A549 (cell line): Measurements from ENCODE around the gene THAP7. TPM values are rescaled to one million over a fixed set of nuclear protein-coding genes. Genes with fewer than 3 reads are reported as not detected.

Source experiments
- ATAC-seq, 2 experiments: fragments of 200-7000 bp in 1 of 2; fragments of >200 bp in 1 of 2; cut with Nextera tagmentation in 1 of 2; cut with Tn5 transposase in 1 of 2; 3 replicates each; pipeline versions ENCODE4 v1.8.0 to v1.9.1; 2018 to 2020; ENCODE audit warnings: mild to moderate bottlenecking in 1 of 2, moderate library complexity in 1 of 2
- CTCF ChIA-PET: fragments of 300-600 bp; sonication (Branson Sonifier 250); formaldehyde crosslinking; extraction: SDS; loops from one replicate; lab custom pipeline; 2021; ENCODE audit warnings: antibody characterized with exemption, inconsistent platforms; lab: Yijun Ruan, JAX
- POLR2A ChIA-PET: fragments of 350-600 bp; formaldehyde crosslinking; extraction: SDS; loops from one replicate; lab custom pipeline; 2021; ENCODE audit warnings: antibody characterized with exemption, inconsistent platforms; lab: Yijun Ruan, JAX
- DNase-seq, 2 experiments: peaks; one replicate each; pipeline versions ENCODE4 v3.0.0 to v3.0.0-alpha.2; 2011 to 2016; ENCODE audit warnings: low read depth in 1 of 2, low spot score in 1 of 2
- FAIRE-seq: peaks from 2 replicates; lab custom pipeline; 2011; peaks lifted over from hg19 to GRCh38; lab: Jason Lieb, UNC
- H3K27ac ChIP-seq, 2 experiments: fragments of >200 bp; sonication (Bioruptor Twin); formaldehyde crosslinking; 3 replicates each; pipeline ENCODE4 v1.5.1; 2016 to 2017
- H3K4me1 ChIP-seq: fragments of >200 bp; sonication (Bioruptor Twin); formaldehyde crosslinking; 3 replicates; pipeline ENCODE4 v1.6.1; 2016
- H3K4me2 ChIP-seq: fragments of >200 bp; sonication (Bioruptor Twin); formaldehyde crosslinking; 3 replicates; pipeline ENCODE4 v1.6.1; 2016
- H3K4me3 ChIP-seq: fragments of >200 bp; sonication (Bioruptor Twin); formaldehyde crosslinking; 3 replicates; pipeline ENCODE4 v1.5.1; 2016
- H3K9me3 ChIP-seq: fragments of >200 bp; sonication (Bioruptor Twin); formaldehyde crosslinking; 3 replicates; pipeline ENCODE4 v1.6.1; 2016
- BHLHE40 ChIP-seq: IDR thresholded peaks from 2 replicates; pipeline ENCODE4 v1.6.1; 2012; ENCODE audit warnings: low read depth, low read length, inconsistent platforms
- FOSB ChIP-seq: fragments of 250-450 bp; sonication (Bioruptor Pico); IDR thresholded peaks from 2 replicates; pipeline ENCODE4 v1.5.0; 2020; ENCODE audit warnings: mild to moderate bottlenecking, moderate library complexity
- MAZ ChIP-seq: fragments of 150-350 bp; IDR thresholded peaks from 2 replicates; pipeline ENCODE4 v1.6.1; 2014; ENCODE audit warnings: antibody characterized with exemption, low read depth, low read length, borderline replicate concordance
- POLR2A ChIP-seq: IDR thresholded peaks from 2 replicates; pipeline ENCODE4 v1.6.1; 2012; ENCODE audit warnings: mild to moderate bottlenecking, low read length
- POLR2AphosphoS2 ChIP-seq: conservative IDR thresholded peaks from 2 replicates; pipeline ENCODE4 v1.6.1; 2012; ENCODE audit warnings: low read length, improper control_type of control experiment, inconsistent platforms
- RAD21 ChIP-seq, 2 experiments: fragments of >200 bp in 1 of 2; sonication (Bioruptor Twin) in 1 of 2; formaldehyde crosslinking in 1 of 2; IDR thresholded peaks in 1 of 2; conservative IDR thresholded peaks in 1 of 2; 2 replicates in 1 of 2; 3 replicates in 1 of 2; pipeline ENCODE4 v1.6.1; 2012 to 2018; ENCODE audit warnings: inconsistent platforms in 1 of 2
- RCOR1 ChIP-seq: fragments of 150-350 bp; IDR thresholded peaks from 2 replicates; pipeline ENCODE4 v1.6.1; 2014; ENCODE audit warnings: antibody characterized with exemption, low read length, low read depth
- TFCP2L1 ChIP-seq: fragments of 250-450 bp; sonication (Bioruptor Pico); IDR thresholded peaks from 2 replicates; pipeline ENCODE4 v1.5.0; 2021; ENCODE audit warnings: mild to moderate bottlenecking
- ZNF302 ChIP-seq: fragments of 250-450 bp; sonication (Bioruptor Pico); IDR thresholded peaks from 2 replicates; pipeline ENCODE4 v1.9.0; 2021; ENCODE audit warnings: inconsistent platforms, mild to moderate bottlenecking, moderate library complexity
- WGBS: methylation state at CpG from one replicate; pipeline ENCODE4 v1.1.6; 2017; ENCODE audit errors: missing lambda C conversion rate; 5-methylcytosine and 5-hydroxymethylcytosine counted together
- polyA plus RNA-seq, 4 experiments: library from polyadenylated mRNA; depleted of rRNA in 3 of 4; stranded (reverse); fragments of >200 nt; fragmentation: RNase III in 1 of 4; extraction: RNeasy Plus Mini Kit Qiagen cat#74134 plus additional on column Dnase treatment in 1 of 4; gene quantifications; 2 replicates in 3 of 4; 3 replicates in 1 of 4; pipeline ENCODE4 v1.2.3, GENCODE V29; 2011 to 2017
- TF ChIP-seq, protein P1 (sequence below): fragments of 250-450 bp; sonication (Bioruptor Pico); IDR thresholded peaks from 2 replicates; pipeline ENCODE4 v1.5.0; 2021; ENCODE audit warnings: mild to moderate bottlenecking, moderate library complexity, borderline replicate concordance
- TF ChIP-seq, protein P2 (sequence below): IDR thresholded peaks from 2 replicates; pipeline ENCODE4 v1.6.1; 2012; ENCODE audit warnings: low read depth, borderline replicate concordance
- TF ChIP-seq, protein P3 (sequence below): fragments of 200-600 bp; sonication (generic); IDR thresholded peaks from 2 replicates; pipeline ENCODE4 v1.6.1; 2016; ENCODE audit warnings: antibody characterized with exemption, mild to moderate bottlenecking, moderate library complexity
- TF ChIP-seq, protein P4 (sequence below): IDR thresholded peaks from 2 replicates; pipeline ENCODE4 v1.6.1; 2012

THAP7 gene
- polyA plus RNA-seq, 2 of the 4 experiments (the other 2 are of a cell fraction): 15.9 to 22.7 TPM

DNA sequence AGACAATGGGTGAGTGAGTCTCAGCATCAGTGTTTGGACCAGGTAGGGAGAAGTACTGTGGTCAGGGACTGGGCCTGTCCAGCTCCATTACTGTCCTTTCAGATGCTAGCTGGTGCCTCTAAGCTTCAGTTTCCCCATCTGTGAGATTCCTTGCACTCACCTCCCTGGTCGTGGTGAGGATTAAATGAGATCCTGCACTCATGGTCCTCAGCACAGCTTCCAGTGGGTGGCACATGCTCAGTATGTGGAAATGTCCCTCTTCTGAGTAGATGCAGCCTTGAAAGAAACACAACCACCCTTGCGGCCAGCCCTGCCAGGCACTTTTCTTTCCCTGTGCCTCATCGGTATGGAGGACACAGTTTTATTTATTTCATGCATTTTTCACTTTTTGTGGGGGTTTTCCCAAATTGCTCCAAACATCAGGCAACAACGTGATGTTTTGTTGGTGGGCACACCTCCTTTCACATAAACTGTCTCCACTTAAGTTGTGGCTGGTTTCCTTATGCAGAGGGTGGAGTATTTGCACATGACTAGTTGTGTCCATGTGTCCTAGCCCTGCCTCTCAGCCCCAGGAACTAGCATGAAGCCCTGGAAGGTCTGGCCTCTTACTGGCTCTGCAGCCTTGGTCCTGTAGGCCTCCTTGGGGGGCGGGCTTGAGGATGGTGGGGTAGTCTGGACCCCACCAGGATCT lies 18.7 kb downstream of the THAP7 start:
- peak overlapping the region; percentile 92 to 97; a peak in 5 of 6 replicates for H3K27ac ChIP-seq
- POLR2A ChIA-PET: interaction anchor here (1.0 to 3.7 kb wide), 3 partner anchors 16 to 98 kb away, joined by 3 to 22 read pairs (median 12); no protein-coding TSS in a partner anchor

DNA sequence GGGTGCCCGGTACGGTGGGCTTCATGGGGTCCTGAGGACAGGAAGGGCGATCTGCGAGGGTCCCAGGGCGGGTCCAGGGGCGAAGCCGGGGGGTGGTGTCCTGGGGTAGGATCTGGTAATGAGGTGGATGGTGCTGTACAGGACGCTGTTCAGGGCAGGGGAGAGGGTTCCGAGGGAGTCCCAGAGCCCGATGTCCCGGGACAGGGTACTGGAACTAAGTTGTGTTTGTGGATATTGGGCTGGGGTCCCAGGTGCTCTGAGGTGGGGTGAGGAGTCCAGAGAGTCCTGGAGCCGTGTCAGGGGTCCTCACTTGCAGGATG lies 19.4 kb downstream of the THAP7 start:
- TF ChIP-seq MAZ: no peak
- TF ChIP-seq, protein P1, sequence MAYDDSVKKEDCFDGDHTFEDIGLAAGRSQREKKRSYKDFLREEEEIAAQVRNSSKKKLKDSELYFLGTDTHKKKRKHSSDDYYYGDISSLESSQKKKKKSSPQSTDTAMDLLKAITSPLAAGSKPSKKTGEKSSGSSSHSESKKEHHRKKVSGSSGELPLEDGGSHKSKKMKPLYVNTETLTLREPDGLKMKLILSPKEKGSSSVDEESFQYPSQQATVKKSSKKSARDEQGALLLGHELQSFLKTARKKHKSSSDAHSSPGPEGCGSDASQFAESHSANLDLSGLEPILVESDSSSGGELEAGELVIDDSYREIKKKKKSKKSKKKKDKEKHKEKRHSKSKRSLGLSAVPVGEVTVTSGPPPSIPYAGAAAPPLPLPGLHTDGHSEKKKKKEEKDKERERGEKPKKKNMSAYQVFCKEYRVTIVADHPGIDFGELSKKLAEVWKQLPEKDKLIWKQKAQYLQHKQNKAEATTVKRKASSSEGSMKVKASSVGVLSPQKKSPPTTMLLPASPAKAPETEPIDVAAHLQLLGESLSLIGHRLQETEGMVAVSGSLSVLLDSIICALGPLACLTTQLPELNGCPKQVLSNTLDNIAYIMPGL: no peak
- no peak for TF ChIP-seq BHLHE40
- TF ChIP-seq POLR2A: no peak
- TF ChIP-seq, all 56 proteins: peak for 0
- ATAC-seq: peak; percentile 14 to 58; a peak in 4 of 6 replicates
- H3K9me3 ChIP-seq: peaks cover 8% of the 10 kb centered on the region; the same call in 1 of the 3 replicates
- H3K4me1 ChIP-seq: peaks cover 11% of the 10 kb centered on the region; the same call in 2 of the 3 replicates
- no peak for DNase-seq
- ChIA-PET POLR2A (interaction anchor here (0.5 to 3.7 kb wide), 21 partner anchors 8 to 188 kb away, joined by 3 to 22 read pairs (median 4); partner anchors contain the start of genes LRRC74B and THAP7), CTCF (interaction anchor here (0.7 to 2.7 kb wide), 11 partner anchors 9 to 179 kb away, joined by 3 to 10 read pairs (median 4); no protein-coding TSS in a partner anchor)
- peak overlapping the region; percentile 73 for H3K4me3 ChIP-seq
- whole genome bisulfite sequencing: 7% methylated on average over 5 of the region's 12 CpGs
- no peak for FAIRE-seq
- peak overlapping the region; percentile 90 for H3K4me2 ChIP-seq
- peak overlapping the region; percentile 92 to 97 for H3K27ac ChIP-seq

More for the DNA sequence above, 18.7 kb downstream of the THAP7 start:
- CTCF ChIA-PET: interaction anchor here (1.1 to 2.7 kb wide), 3 partner anchors 12 to 97 kb away, joined by 7 to 9 read pairs (median 8); no protein-coding TSS in a partner anchor
- DNase-seq (no peak), FAIRE-seq (no peak), ATAC-seq (no peak)
- Histone ChIP-seq H3K9me3 (peaks cover 6% of the 10 kb centered on the region; the same call in 1 of the 3 replicates), H3K4me1 (peaks cover 11% of the 10 kb centered on the region; the same call in 2 of the 3 replicates), H3K4me2 (peak overlapping the region; percentile 90), H3K4me3 (peak overlapping the region; percentile 73)
- TF ChIP-seq FOSB (CRISPR knock-in tag): no peak
- TF ChIP-seq, protein P2, sequence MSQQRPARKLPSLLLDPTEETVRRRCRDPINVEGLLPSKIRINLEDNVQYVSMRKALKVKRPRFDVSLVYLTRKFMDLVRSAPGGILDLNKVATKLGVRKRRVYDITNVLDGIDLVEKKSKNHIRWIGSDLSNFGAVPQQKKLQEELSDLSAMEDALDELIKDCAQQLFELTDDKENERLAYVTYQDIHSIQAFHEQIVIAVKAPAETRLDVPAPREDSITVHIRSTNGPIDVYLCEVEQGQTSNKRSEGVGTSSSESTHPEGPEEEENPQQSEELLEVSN: no peak
- no peak for TF ChIP-seq ZNF302
- no peak for TF ChIP-seq TFCP2L1 (CRISPR knock-in tag)
- no peak for TF ChIP-seq POLR2AphosphoS2
- no peak for TF ChIP-seq RCOR1
- TF ChIP-seq, protein P3, sequence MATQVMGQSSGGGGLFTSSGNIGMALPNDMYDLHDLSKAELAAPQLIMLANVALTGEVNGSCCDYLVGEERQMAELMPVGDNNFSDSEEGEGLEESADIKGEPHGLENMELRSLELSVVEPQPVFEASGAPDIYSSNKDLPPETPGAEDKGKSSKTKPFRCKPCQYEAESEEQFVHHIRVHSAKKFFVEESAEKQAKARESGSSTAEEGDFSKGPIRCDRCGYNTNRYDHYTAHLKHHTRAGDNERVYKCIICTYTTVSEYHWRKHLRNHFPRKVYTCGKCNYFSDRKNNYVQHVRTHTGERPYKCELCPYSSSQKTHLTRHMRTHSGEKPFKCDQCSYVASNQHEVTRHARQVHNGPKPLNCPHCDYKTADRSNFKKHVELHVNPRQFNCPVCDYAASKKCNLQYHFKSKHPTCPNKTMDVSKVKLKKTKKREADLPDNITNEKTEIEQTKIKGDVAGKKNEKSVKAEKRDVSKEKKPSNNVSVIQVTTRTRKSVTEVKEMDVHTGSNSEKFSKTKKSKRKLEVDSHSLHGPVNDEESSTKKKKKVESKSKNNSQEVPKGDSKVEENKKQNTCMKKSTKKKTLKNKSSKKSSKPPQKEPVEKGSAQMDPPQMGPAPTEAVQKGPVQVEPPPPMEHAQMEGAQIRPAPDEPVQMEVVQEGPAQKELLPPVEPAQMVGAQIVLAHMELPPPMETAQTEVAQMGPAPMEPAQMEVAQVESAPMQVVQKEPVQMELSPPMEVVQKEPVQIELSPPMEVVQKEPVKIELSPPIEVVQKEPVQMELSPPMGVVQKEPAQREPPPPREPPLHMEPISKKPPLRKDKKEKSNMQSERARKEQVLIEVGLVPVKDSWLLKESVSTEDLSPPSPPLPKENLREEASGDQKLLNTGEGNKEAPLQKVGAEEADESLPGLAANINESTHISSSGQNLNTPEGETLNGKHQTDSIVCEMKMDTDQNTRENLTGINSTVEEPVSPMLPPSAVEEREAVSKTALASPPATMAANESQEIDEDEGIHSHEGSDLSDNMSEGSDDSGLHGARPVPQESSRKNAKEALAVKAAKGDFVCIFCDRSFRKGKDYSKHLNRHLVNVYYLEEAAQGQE: no peak
- TF ChIP-seq BHLHE40: no peak
- TF ChIP-seq RAD21 (conservative IDR thresholded peaks at IDR 0.05 in 1 of 2, IDR thresholded peaks at IDR 0.05 in 1 of 2): no peak
- TF ChIP-seq, protein P4, sequence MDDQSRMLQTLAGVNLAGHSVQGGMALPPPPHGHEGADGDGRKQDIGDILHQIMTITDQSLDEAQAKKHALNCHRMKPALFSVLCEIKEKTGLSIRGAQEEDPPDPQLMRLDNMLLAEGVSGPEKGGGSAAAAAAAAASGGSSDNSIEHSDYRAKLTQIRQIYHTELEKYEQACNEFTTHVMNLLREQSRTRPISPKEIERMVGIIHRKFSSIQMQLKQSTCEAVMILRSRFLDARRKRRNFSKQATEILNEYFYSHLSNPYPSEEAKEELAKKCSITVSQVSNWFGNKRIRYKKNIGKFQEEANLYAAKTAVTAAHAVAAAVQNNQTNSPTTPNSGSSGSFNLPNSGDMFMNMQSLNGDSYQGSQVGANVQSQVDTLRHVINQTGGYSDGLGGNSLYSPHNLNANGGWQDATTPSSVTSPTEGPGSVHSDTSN: no peak
- WGBS: 75% methylated on average over 4 of the region's 5 CpGs
